GM20000 (cell line): ENCODE measurements around the gene PAK4.
"Not testable (repeated sequence)": the region's sequence is repeated elsewhere in the genome, so short reads cannot be mapped to it uniquely, and the experiment has no call there.

Experiments used
- DNase-seq: peaks from one replicate; pipeline ENCODE4 v3.0.0; 2012; ENCODE audit warnings: low spot score
- TF ChIP-seq, protein P1 (sequence below): IDR thresholded peaks from 2 replicates; pipeline ENCODE4 v1.5.1; 2012; ENCODE audit warnings: mild to moderate bottlenecking, control low read depth; ENCODE audit errors: extremely low read depth, missing control alignments

PAK4 gene

DNA sequence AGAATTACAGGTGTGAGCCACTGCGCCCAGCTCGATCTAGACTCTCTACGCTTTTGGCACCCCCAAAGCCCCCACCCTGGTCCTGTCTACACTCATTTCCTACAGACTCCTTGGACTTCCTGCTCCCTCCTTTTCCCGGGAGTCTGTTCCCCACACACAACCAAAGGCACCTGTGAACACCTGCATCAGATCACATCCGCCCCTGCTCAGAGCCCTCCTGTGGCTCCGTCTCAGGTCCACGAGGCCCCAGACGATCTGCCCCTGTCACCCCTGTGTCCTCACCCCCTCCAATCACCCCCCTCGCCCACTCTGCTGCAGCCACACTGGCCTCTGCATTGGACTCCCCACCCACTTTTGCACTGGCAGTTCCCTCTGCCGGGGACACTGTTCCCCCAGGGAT lies 12.4 kb upstream of the PAK4 start:
- no peak for DNase-seq
- TF ChIP-seq, protein P1, sequence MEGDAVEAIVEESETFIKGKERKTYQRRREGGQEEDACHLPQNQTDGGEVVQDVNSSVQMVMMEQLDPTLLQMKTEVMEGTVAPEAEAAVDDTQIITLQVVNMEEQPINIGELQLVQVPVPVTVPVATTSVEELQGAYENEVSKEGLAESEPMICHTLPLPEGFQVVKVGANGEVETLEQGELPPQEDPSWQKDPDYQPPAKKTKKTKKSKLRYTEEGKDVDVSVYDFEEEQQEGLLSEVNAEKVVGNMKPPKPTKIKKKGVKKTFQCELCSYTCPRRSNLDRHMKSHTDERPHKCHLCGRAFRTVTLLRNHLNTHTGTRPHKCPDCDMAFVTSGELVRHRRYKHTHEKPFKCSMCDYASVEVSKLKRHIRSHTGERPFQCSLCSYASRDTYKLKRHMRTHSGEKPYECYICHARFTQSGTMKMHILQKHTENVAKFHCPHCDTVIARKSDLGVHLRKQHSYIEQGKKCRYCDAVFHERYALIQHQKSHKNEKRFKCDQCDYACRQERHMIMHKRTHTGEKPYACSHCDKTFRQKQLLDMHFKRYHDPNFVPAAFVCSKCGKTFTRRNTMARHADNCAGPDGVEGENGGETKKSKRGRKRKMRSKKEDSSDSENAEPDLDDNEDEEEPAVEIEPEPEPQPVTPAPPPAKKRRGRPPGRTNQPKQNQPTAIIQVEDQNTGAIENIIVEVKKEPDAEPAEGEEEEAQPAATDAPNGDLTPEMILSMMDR, result no peak

DNA sequence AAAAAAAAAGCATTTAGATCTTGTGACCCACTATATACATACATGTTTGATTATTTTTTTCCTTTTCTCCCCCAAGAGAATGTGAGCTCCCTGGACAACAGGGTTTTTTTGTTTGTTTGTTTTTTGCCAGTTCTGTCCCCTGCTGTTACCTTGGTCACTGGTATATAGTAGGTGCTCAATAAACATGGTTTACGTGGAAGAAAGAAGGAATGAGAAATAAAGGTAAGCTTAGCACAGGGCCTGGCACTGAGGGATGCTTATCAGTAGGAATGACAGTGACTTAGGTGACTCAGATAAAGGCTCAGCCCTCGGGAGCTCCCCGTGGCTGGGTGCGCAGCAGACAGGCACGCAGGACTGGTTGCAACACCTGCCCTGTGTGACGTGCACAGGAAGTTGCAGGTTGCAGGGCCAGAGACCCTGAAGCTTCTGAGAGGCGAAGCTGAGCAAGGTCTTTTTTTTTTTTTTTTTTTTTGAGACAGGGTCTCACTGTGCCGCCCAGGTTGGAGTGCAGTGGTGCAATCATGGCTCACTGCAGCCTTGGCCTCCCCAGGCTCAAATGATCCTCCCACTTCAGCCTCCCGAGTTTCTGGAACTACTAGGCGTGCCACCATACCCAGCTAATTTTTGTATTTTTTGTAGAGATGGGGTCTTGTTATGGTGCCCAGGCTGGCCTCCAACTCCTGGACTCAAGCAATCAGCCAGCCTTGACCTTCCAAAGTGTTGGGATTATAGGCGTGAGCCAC lies 10.3 kb upstream of the PAK4 start:
- DNase-seq, result no peak

DNA sequence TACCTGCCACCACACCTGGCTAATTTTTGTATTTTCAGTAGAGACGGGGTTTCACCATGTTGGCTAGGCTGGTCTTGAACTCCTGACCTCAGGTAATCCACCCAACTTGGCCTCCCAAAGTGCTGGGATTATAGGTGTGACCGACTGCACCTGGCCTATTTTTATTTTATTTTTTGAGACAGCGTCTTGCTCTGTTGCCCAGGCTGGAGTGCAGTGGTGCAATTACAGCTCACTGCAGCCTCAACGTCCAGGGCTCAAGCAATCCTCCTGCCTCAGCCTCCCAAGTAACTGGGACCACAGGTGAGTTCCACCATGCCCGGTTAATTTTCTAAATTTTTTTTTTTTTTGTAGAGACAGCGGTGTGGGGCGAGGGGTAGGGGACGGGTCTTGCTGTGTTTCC lies 8.6 kb upstream of the PAK4 start:
- DNase-seq, result not testable (repeated sequence)

More for the DNA sequence above, 10.3 kb upstream of the PAK4 start:
- TF ChIP-seq, protein P1, result no peak

DNA sequence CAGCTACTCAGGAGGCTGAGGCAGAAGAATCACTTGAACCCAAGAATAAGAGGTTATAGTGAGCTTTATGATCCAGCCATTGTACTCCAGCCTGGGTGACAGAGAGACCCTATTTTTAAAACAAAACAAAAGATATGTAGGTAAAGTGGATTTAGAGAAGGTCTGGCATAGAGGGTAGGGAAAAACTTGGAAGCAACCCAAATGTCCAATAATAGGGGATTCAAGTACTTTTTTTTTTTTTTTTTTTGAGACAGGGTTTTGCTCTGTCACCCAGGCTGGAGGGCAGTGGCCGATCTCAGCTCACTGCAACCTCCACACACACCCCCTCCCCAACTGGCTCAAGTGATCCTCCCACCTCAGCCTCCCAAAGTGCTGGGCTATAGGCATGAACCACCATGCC lies 5.8 kb upstream of the PAK4 start:
- no peak for DNase-seq

DNA sequence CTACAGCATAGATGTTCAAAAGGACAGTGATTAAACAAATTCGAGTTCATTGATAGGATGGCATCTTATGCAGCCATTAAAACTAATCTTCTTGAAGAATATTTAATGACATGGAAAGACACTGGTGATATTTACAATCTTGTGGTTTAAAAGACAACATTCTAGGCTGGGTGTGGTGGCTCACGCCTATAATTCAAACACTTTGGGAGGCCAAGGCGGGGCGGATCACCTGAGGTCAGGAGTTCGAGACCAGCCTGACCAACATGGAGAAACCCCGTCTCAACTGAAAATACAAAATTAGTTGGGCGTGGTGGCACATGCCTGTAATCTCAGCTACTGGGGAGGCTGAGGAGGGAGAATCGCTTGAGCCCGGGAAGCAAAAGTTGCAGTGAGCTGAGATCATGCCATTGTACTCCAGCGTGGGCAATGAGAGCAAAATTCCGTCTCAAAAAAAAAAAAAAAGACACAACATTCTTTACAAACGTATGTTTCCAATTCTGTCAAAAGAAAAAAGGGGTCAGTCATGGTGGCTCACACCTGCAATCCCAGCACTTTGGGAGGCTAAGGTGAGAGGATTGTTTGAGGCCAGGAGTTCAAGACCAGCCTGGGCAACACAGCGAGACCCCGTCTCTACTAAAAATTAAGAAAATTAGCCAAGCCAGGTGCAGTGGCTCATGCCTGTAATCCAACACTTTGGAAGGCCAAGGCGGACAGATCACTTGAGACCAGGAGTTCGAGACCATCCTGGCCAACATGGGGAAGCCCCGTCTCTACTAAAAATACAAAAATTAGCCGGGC lies 2.5 kb upstream of the PAK4 start:
- no peak for DNase-seq
- TF ChIP-seq, protein P1, result no peak

More for the DNA sequence above, 5.8 kb upstream of the PAK4 start:
- TF ChIP-seq, protein P1, result no peak

DNA sequence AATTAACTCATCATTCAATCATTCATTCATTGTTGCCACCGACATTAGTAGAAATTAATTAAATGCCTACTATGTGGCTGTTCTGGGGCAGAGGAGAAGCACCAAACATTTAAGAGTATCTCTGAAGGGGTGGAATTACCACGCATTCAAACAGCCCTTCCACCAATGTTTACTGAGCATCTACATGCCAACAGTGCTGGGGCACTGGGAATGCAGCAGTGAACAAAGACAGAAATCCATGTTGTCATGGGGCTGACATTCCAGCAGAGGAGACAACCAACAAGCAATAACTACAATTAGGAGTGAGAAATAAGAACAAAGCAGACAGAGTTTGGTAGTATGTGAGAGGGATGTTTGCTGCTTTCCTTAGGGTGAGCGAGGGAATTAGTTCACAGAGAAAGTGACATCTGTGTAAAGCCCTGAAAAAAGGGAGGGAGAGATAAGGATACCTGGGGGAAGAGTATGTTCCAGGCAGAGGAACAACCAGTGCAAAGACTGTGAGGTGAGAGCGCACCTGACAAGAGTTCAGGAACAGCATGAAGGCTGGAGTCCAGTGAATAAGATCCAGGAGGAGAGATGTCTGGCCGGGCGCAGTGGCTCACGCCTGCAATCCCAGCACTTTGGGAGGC lies 1.3 kb upstream of the PAK4 start:
- TF ChIP-seq, protein P1, result no peak
- DNase-seq, result no peak

DNA sequence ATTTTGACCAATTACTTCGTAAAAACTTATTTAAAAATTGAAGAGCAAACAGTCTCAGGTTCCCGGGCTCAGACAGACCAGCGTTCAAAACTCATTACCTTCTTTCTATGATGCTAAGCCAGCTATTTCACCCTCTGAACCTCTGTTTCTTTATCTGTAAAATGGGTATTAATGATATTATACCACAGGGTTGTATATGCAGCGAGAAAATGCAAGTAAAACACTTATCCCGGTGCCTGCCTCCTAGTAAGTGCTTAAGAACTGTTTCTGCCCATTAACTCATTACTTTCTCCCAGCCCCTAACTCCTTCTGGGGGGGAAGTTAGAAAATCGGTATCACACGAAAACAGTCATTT lies 410 bp upstream of the PAK4 start:
- no peak for DNase-seq
- TF ChIP-seq, protein P1, result no peak
